Neural cell (in vitro differentiated cells): Measurements from ENCODE around the gene MT1X. TPM values are rescaled to one million over a fixed set of nuclear protein-coding genes. Genes with fewer than 3 reads are reported as not detected.

Experiments
- H2AFZ ChIP-seq: fragments of 200-600, 300-800 bp; sonication (generic), shearing (Covaris generic); 2 replicates; pipeline ENCODE4 v1.6.0; 2014; ENCODE audit warnings: low read depth, mild to moderate bottlenecking, antibody characterized with exemption, low read length, moderate library complexity
- H3F3A ChIP-seq: fragments of 200-600 bp; shearing (Covaris generic); 2 replicates; pipeline ENCODE4 v1.6.1; 2016; ENCODE audit warnings: mild to moderate bottlenecking, moderate library complexity, mixed read lengths, antibody characterized with exemption, low read length; ENCODE audit not compliant: insufficient read depth, poor library complexity, severe bottlenecking
- H3K27ac ChIP-seq: fragments of 200-600, 300-800 bp; sonication (generic), shearing (Covaris generic); 2 replicates; pipeline ENCODE4 v1.5.1; 2014; ENCODE audit warnings: mild to moderate bottlenecking, low read length, moderate library complexity
- H3K27me3 ChIP-seq: fragments of 300-800, 200-600 bp; sonication (generic), shearing (Covaris generic); 2 replicates; pipeline ENCODE4 v1.6.0; 2014; ENCODE audit warnings: mild to moderate bottlenecking, low read depth, low read length, moderate library complexity; ENCODE audit not compliant: insufficient read depth
- H3K36me3 ChIP-seq: fragments of 300-800, 200-600 bp; sonication (generic), shearing (Covaris generic); 2 replicates; pipeline ENCODE4 v1.5.1; 2014; ENCODE audit warnings: mild to moderate bottlenecking, antibody characterized with exemption, low read length, moderate library complexity; ENCODE audit not compliant: insufficient read depth
- H3K4me2 ChIP-seq: fragments of 300-800, 200-600 bp; sonication (generic), shearing (Covaris generic); 2 replicates; pipeline ENCODE4 v1.6.0; 2014; ENCODE audit warnings: mild to moderate bottlenecking, low read length
- H3K4me3 ChIP-seq: fragments of 300-800, 200-600 bp; sonication (generic), shearing (Covaris generic); 2 replicates; pipeline ENCODE4 v1.5.1; 2014; ENCODE audit warnings: mild to moderate bottlenecking, low read length, moderate library complexity
- H3K79me2 ChIP-seq: fragments of 200-600 bp; shearing (Covaris generic); replicated peaks from 2 replicates; pipeline ENCODE4 v1.6.0; 2014; ENCODE audit warnings: mild to moderate bottlenecking, low read length, moderate library complexity; ENCODE audit not compliant: insufficient read depth
- H3K9ac ChIP-seq: fragments of 300-800, 200-600 bp; sonication (generic), shearing (Covaris generic); 2 replicates; pipeline ENCODE4 v1.6.1; 2016; ENCODE audit warnings: mild to moderate bottlenecking, low read length, mixed read lengths
- H3K9me2 ChIP-seq: fragments of 200-600 bp; shearing (Covaris generic); 2 replicates; pipeline ENCODE4 v1.6.1; 2016; ENCODE audit warnings: mild to moderate bottlenecking, low read length, mixed read lengths; ENCODE audit not compliant: insufficient read depth
- H3K9me3 ChIP-seq: fragments of 200-600, 300-800 bp; sonication (generic), shearing (Covaris generic); 2 replicates; pipeline ENCODE4 v1.6.1; 2016; ENCODE audit warnings: mild to moderate bottlenecking, mixed run types, low read length, moderate library complexity, mixed read lengths
- H4K20me1 ChIP-seq: fragments of 200-600 bp; shearing (Covaris generic); 2 replicates; pipeline ENCODE4 v1.6.1; 2016; ENCODE audit warnings: mild to moderate bottlenecking, mixed run types; ENCODE audit not compliant: insufficient read depth
- EP300 ChIP-seq: fragments of 450-650 bp; conservative IDR thresholded peaks from 2 replicates; pipeline ENCODE4 v1.6.1; 2014; ENCODE audit warnings: antibody characterized with exemption, mild to moderate bottlenecking, moderate library complexity; ENCODE audit not compliant: poor library complexity, severe bottlenecking
- EZH2 ChIP-seq: fragments of 200-600, 300-800 bp; shearing (Covaris generic), sonication (generic); IDR thresholded peaks from 2 replicates; pipeline ENCODE4 v1.6.1; 2014; ENCODE audit warnings: antibody characterized with exemption, low read length, borderline replicate concordance, mild to moderate bottlenecking; ENCODE audit not compliant: insufficient read depth, poor library complexity, severe bottlenecking
- MXI1 ChIP-seq: fragments of 450-650 bp; conservative IDR thresholded peaks from 2 replicates; pipeline ENCODE4 v1.6.1; 2014; ENCODE audit warnings: antibody characterized with exemption, mild to moderate bottlenecking; ENCODE audit not compliant: poor library complexity, severe bottlenecking
- POLR2AphosphoS5 ChIP-seq: IDR thresholded peaks from 2 replicates; pipeline ENCODE4 v1.6.1; 2012
- RAD21 ChIP-seq: fragments of 450-650 bp; conservative IDR thresholded peaks from 2 replicates; pipeline ENCODE4 v1.6.1; 2014; ENCODE audit warnings: antibody characterized with exemption, mild to moderate bottlenecking, moderate library complexity
- SMC3 ChIP-seq: fragments of 450-650 bp; conservative IDR thresholded peaks from 2 replicates; pipeline ENCODE4 v1.6.1; 2014; ENCODE audit warnings: antibody characterized with exemption, mild to moderate bottlenecking, moderate library complexity; ENCODE audit not compliant: poor library complexity
- TAF1 ChIP-seq: IDR thresholded peaks from 2 replicates; pipeline ENCODE4 v1.6.1; 2012; ENCODE audit warnings: low read depth
- polyA plus RNA-seq: library from polyadenylated mRNA; depleted of rRNA; stranded (reverse); fragments of >200 nt; gene quantifications from 2 replicates; pipeline ENCODE4 v1.2.3, GENCODE V29; 2014
- TF ChIP-seq, protein P1 (sequence below): fragments of 450-650 bp; IDR thresholded peaks from 2 replicates; pipeline ENCODE4 v1.5.1; 2014; ENCODE audit warnings: antibody characterized with exemption, mild to moderate bottlenecking, moderate library complexity; ENCODE audit not compliant: poor library complexity, severe bottlenecking
- TF ChIP-seq, protein P2 (sequence below): IDR thresholded peaks from 2 replicates; pipeline ENCODE4 v1.6.1; 2012; ENCODE audit warnings: borderline replicate concordance

The MT1X gene
- polyA plus RNA-seq, 1 donor from 2014 or later: 8.1 TPM

DNA sequence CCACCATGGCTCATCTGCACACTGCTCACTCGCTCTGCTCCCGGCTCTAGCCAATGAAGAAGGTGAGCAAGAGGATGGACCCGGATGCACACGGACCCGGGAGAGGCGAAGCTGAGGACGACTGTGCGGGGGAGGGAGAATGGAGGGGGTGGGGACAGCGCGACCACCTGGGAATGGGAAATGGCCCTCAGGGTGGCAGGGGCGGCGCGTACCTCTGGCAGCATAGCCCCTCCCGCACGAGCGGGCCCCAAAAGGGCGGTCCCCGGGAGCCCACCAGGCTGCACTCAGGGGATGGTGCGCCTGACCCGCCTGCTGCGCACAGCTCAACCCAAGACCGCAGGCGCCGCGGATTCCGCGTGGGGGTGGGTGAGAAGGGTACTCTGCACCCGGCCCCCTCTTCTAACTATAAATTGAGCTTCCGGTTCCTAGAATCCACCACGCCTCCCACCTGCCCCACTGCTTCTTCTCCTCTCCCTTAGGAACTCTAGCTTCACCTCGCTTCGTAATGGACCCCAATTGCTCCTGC is 6.5 kb upstream of the MT1X start:
- Histone ChIP-seq H3K79me2 (no peaks in the 10 kb centered on the region), H3K9me2 (no peaks in the 10 kb centered on the region), H3K27ac (no peak overlapping the region), H3K27me3 (peaks cover 68% of the 10 kb centered on the region), H3K4me3 (peak overlapping the region; percentile 25), H4K20me1 (no peaks in the 10 kb centered on the region), H2AFZ (no peak overlapping the region), H3K4me2 (no peak overlapping the region), H3F3A (no peaks in the 10 kb centered on the region), H3K36me3 (no peaks in the 10 kb centered on the region), H3K9me3 (no peaks in the 10 kb centered on the region), H3K9ac (no peak overlapping the region)
- no peak for TF ChIP-seq EP300
- TF ChIP-seq, protein P1, sequence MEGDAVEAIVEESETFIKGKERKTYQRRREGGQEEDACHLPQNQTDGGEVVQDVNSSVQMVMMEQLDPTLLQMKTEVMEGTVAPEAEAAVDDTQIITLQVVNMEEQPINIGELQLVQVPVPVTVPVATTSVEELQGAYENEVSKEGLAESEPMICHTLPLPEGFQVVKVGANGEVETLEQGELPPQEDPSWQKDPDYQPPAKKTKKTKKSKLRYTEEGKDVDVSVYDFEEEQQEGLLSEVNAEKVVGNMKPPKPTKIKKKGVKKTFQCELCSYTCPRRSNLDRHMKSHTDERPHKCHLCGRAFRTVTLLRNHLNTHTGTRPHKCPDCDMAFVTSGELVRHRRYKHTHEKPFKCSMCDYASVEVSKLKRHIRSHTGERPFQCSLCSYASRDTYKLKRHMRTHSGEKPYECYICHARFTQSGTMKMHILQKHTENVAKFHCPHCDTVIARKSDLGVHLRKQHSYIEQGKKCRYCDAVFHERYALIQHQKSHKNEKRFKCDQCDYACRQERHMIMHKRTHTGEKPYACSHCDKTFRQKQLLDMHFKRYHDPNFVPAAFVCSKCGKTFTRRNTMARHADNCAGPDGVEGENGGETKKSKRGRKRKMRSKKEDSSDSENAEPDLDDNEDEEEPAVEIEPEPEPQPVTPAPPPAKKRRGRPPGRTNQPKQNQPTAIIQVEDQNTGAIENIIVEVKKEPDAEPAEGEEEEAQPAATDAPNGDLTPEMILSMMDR: no peak
- TF ChIP-seq, protein P2, sequence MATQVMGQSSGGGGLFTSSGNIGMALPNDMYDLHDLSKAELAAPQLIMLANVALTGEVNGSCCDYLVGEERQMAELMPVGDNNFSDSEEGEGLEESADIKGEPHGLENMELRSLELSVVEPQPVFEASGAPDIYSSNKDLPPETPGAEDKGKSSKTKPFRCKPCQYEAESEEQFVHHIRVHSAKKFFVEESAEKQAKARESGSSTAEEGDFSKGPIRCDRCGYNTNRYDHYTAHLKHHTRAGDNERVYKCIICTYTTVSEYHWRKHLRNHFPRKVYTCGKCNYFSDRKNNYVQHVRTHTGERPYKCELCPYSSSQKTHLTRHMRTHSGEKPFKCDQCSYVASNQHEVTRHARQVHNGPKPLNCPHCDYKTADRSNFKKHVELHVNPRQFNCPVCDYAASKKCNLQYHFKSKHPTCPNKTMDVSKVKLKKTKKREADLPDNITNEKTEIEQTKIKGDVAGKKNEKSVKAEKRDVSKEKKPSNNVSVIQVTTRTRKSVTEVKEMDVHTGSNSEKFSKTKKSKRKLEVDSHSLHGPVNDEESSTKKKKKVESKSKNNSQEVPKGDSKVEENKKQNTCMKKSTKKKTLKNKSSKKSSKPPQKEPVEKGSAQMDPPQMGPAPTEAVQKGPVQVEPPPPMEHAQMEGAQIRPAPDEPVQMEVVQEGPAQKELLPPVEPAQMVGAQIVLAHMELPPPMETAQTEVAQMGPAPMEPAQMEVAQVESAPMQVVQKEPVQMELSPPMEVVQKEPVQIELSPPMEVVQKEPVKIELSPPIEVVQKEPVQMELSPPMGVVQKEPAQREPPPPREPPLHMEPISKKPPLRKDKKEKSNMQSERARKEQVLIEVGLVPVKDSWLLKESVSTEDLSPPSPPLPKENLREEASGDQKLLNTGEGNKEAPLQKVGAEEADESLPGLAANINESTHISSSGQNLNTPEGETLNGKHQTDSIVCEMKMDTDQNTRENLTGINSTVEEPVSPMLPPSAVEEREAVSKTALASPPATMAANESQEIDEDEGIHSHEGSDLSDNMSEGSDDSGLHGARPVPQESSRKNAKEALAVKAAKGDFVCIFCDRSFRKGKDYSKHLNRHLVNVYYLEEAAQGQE: no peak
- no peak for TF ChIP-seq POLR2AphosphoS5
- TF ChIP-seq MXI1: no peak

DNA sequence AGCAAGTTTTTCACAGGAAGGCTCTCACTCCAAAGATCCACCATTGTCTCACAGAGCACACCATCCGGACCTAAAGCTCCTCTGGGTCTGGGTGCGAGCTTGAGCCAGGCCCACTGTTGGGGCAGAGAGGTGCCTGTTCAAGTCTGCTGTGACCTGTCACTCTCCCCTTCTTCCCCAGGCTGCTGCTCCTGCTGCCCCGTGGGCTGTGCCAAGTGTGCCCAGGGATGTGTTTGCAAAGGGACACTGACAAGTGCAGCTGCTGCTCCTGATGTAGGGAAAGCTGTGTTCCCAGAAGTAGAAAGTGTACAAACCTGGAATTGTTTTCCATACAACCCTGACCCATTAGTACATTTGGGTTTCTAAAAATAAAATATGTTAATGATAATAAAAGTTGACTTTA is 4.8 kb upstream of the MT1X start:
- no peak overlapping the region for H3K9ac ChIP-seq
- H4K20me1 ChIP-seq: no peaks in the 10 kb centered on the region
- no peaks in the 10 kb centered on the region for H3F3A ChIP-seq
- no peak overlapping the region for H3K4me3 ChIP-seq
- H3K27ac ChIP-seq: no peak overlapping the region
- H3K79me2 ChIP-seq: no peaks in the 10 kb centered on the region
- peaks cover 61% of the 10 kb centered on the region for H3K27me3 ChIP-seq
- H2AFZ ChIP-seq: no peak overlapping the region
- TF ChIP-seq, protein P2: no peak
- TF ChIP-seq EZH2 (no peak), POLR2AphosphoS5 (no peak), TAF1 (no peak), SMC3 (no peak), EP300 (no peak), RAD21 (no peak), MXI1 (no peak)
- TF ChIP-seq, protein P1: no peak
- no peak overlapping the region for H3K4me2 ChIP-seq
- H3K9me2 ChIP-seq: no peaks in the 10 kb centered on the region
- no peaks in the 10 kb centered on the region for H3K36me3 ChIP-seq
- no peaks in the 10 kb centered on the region for H3K9me3 ChIP-seq
